NCI-H2196 (cell line): ENCODE results near the gene ZFP36L2.

Source experiments
- DNase-seq: peaks from one replicate; lab custom pipeline; 2025; ENCODE audit not compliant: unreplicated experiment; lab: John Stamatoyannopoulos, UW

The ZFP36L2 gene

GRCh38 chr2:43188561-43189386 is 37.6 kb downstream of the ZFP36L2 start:
- no peak for DNase-seq

- no peak for DNase-seq
Observed at GRCh38 chr2:43186679-43187374, 39.6 kb downstream of the ZFP36L2 start.

- no peak for DNase-seq
Observed at GRCh38 chr2:43186321-43186678, 40.1 kb downstream of the ZFP36L2 start.

- DNase-seq, result no peak
Observed at GRCh38 chr2:43185146-43185545, 41.3 kb downstream of the ZFP36L2 start.

- DNase-seq, result no peak
Observed at GRCh38 chr2:43184339-43184895, 42.0 kb downstream of the ZFP36L2 start.

GRCh38 chr2:43183743-43184142 is 42.7 kb downstream of the ZFP36L2 start:
- DNase-seq, result no peak

- DNase-seq, result no peak
Observed at GRCh38 chr2:43180897-43181296, 45.5 kb downstream of the ZFP36L2 start.

- no peak for DNase-seq
Observed at GRCh38 chr2:43179942-43180341, 46.5 kb downstream of the ZFP36L2 start.

- DNase-seq, result peak; percentile 72
Observed at GRCh38 chr2:43178602-43179542, 47.5 kb downstream of the ZFP36L2 start.

GRCh38 chr2:43178055-43178598 is 48.3 kb downstream of the ZFP36L2 start:
- no peak for DNase-seq

- DNase-seq, result no peak
Observed at GRCh38 chr2:43176449-43176848, 50.0 kb downstream of the ZFP36L2 start.

GRCh38 chr2:43175876-43176275 is 50.5 kb downstream of the ZFP36L2 start:
- no peak for DNase-seq

GRCh38 chr2:43175020-43175441 is 51.4 kb downstream of the ZFP36L2 start:
- no peak for DNase-seq

- no peak for DNase-seq
Observed at GRCh38 chr2:43174368-43174916, 52.0 kb downstream of the ZFP36L2 start.
